GM18508 (cell line): ENCODE data around the gene DLG2.

Experiments used
- ATAC-seq: cut with Tn5 transposase; IDR thresholded peaks from one replicate; pipeline ENCODE4 v1.9.1; 2021; ENCODE audit warnings: moderate number of reproducible peaks; ENCODE audit not compliant: insufficient read depth, unreplicated experiment

Gene DLG2

DNA sequence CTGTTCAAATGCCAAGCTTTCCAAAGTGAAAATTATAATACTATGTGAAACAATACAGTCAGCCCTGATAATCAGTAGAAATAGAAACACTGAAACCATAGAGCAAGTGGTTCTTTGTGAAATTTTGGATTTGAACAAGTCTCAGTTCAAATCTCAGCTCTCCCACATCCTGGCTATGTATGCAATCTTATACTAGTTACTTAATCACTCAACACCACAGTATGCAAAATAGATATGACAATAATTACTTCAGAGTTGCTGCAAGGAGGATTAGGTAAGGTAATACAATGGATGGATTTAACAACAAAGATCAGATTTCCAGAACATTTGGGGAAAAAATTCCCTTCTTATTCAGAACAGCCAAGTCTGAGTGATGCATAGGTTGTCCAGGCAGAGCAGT lies 1489.2 kb downstream of the DLG2 start:
- ATAC-seq = no peak

DNA sequence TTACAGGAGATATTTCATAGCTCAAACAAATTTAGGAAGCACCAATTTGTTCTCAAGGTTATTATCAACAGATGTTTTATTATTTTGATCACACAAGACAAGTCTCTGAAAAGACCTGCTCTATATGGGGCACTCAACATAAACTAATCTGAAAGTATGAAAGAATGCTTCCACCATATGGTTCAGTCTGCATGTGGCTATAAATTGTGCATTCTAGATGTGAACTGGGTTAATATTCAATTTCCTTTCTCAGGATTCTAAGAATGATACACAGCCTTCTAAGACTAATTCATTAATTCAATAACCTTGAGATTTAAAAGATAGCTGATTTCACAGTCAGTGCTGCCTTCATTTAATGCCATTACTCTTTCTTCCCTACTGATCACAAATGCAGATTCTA lies 1489.6 kb downstream of the DLG2 start:
- no peak for ATAC-seq

DNA sequence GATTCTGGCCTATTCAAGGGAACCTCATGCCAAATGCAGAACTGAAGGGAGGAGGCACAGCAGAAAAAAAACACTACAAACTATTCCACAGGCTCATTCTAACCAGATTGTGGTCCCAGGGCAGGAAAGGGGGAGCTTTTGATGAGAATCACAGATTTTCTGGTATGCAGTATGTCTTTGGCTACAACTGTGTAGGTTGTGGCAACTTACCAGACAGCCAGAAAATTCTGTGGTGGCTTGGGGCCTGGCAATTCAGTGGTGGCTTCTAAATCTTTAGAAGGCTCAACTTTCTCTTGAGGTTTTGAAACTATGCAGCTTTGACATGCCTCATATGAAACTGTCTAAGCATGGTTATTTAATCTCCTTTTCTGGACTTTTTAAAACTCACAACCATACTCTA lies 1490.2 kb downstream of the DLG2 start:
- ATAC-seq = no peak

DNA sequence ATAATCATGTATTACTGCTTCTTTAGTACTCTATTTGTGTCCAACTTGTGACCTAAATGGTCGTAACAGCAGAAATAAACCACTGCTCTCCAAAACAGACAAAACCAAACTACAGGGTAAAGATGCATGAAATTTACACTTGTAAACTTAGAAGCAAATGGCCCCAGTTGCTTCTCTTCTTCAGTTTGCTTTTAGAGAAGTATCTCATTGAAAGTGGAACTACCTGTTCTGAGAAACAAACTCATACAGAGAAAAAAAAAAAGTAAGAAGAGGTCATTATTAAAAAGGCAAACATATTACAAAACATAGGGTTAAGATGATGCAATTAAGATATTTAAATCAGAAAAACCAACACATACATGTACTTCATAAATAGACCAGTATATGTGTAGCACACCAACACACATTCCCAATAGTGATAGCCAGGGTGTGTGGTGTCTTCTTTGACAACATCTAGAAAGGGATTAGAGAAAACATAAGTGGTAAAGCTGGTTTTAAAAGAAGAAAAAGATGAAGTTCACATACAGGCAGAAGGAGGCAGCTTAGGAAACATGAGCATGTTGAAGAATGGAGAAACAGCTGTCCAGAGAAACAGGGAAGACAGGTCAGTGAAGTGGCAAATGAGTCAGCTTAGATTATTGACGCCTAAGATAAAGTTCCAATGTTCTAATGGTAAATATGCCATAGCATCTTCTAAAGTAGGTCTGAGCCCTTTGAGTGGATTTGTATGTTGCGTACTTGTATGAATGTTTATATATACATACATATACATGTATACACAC lies 1496.3 kb downstream of the DLG2 start:
- no peak for ATAC-seq

DNA sequence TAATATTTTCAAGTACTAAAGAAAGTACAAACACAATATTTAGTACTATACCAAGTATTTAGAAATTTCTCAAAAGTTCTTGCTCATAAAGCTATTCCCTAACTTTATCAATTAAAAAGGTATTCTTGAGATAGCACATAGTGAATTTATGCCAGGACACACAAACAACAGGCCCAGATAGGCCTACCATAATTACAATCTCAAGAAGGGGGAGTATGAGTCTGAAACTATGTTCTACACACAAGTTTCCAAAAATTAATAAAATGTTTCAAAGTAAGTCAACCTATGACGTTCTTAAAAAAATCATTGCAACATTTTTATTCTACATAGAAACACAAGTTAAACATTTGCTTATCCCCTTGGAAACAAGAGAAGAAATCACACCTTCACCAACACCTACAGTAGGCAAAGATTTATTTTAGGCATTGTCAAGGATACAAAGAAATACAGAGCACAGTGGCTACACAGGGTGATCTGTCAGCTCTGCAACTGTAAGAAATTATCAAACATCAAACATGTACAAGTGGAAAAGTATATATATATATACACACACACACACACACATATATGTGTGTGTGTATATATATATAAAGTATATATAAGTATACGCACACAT lies 1497.1 kb downstream of the DLG2 start:
- no peak for ATAC-seq

DNA sequence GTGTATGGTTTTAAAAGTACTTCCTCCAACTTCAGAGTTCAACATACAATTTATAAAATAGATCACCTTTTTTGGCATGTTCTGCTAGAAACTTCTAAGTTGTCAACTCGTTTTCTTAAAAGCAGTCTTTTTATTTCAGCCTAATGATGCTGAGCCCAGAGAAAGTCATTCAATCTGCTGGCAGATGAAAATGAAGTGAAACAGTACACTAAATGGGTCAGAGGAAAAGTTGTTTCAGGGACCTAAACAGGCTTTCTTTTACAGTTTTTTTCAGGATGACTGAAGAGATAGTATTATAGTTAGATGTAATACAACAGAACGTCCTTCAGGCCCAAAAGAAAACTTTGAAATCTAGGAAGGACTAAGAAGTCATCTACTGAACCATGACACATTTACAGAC lies 1498.3 kb downstream of the DLG2 start:
- ATAC-seq = no peak

DNA sequence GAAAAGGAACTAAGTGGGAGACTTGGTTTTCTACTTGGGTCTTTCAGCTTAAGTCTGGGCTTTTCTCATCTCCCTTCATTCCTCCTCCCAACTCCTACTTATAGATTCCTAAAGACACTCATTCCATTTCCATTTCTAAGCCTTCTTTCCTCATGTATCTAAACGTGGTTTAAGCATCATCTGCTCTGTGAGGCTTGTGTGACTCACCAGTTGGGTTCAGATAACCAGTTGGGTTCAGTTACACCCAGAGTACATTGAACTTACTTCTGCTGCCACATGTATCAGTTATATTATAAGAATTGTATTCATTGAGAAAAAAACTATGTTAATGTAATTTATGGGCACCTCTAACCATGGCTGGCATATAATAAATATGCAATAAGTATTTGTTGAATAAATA lies 1509.8 kb downstream of the DLG2 start:
- ATAC-seq = no peak

DNA sequence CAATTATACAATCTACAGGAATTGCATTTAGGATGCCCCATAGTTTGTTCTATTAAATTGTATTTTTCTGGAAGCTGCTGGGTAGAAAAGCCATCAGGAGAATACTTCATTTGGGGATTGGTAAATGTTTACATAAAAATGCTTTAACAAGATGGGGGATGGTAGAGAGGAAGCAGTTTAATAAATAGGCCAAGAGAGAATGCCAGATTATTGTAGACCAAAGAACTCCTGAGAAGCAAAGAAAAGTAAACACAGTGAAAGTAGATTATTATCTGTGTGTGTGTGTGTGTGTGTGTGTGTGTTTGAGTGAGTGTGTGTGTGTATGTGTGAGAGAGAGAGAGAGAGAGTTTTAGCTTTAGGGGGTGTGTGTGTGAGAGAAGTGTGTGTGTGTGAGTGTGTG lies 1520.6 kb downstream of the DLG2 start:
- no peak for ATAC-seq

DNA sequence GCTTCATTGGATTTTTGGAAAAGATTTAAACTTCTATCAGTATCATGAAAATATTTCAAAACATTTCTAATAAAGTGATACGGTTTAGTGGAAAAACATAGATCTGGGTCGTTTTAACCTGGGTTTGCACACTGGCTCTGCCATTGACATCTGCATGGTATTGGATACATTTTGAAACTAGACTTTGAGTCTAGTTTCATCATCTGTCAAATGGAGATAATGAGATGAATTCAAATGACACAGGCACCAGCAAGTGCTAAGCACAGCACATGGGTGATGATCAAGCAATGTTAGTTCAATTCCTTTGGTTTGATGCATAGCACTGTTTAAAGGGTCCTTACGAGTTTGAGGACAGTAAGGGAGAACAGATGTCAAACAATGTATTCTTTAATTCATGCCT lies 1522.0 kb downstream of the DLG2 start:
- no peak for ATAC-seq

DNA sequence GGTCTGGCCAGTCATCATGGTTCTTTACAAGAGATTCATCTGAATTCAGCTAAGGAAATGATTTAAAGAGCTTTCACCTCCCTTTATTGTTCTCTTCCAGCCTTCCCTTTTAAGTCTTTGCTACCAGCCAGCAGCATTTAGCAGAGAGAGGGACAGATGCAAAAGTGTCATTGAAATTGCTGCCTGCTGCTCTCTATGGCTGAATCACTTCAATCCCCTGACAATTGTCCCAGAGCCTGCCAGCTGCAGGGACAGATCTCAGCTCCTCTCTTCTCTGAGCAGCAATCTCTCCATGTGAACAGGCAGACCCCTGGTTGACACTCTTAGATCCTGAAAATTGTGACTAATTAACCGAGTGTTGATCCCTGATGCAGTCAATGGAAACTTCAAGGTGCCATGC lies 1524.0 kb downstream of the DLG2 start:
- no peak for ATAC-seq

DNA sequence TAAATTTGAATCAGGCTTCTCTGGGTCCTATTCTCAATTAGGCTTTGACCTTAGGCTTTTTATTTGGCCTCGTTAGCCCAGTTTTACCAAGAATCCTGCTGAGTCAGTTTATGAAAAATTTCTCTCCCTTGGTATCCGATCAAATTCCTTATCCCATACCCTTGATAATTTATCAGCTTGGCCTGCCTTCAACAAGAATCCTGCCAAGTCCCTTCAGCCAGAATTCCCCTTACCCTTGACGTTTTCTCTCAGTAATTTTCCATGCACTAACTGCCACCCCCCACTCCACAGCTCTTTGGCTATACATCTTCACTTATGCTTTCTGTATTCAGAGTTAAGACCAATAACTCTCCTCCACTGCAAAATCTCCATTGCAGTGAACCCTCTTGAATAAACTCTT lies 1530.0 kb downstream of the DLG2 start:
- no peak for ATAC-seq

DNA sequence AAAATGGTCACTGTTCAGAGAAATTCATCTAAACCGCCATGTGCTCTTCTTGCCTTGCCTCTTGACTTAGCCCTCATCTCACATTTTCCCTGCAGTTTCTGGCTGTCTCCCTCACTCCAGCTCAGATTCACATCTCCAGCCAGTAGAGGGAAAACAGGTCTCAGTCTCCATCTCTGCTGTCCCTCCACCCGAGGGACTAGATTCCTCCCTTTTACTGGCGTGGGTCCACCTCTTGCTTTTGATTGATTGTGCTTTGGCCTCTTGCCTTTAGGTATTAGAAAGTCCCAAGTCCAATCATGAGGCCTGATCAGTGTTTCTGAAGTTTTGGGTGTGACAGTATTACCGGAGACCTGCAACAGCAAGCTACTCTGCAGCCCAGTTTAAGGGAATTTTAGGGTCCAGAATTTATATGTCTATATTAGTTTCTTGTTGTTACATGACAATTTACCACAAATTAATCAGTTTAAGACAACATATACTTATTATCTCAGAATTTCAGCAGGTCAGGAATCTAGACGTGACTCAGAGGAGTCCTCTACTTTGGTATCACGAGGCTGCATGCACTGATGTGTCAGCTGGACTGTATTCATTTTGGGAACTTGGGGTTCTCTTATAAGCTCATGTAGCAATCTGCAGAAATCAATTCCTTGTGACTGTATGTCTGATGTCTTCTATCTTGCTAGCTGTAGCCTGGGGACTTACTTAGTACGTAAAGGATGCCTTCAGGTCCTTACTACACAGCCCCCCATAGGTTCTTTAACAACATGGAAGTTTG lies 1535.7 kb downstream of the DLG2 start:
- ATAC-seq = no peak

DNA sequence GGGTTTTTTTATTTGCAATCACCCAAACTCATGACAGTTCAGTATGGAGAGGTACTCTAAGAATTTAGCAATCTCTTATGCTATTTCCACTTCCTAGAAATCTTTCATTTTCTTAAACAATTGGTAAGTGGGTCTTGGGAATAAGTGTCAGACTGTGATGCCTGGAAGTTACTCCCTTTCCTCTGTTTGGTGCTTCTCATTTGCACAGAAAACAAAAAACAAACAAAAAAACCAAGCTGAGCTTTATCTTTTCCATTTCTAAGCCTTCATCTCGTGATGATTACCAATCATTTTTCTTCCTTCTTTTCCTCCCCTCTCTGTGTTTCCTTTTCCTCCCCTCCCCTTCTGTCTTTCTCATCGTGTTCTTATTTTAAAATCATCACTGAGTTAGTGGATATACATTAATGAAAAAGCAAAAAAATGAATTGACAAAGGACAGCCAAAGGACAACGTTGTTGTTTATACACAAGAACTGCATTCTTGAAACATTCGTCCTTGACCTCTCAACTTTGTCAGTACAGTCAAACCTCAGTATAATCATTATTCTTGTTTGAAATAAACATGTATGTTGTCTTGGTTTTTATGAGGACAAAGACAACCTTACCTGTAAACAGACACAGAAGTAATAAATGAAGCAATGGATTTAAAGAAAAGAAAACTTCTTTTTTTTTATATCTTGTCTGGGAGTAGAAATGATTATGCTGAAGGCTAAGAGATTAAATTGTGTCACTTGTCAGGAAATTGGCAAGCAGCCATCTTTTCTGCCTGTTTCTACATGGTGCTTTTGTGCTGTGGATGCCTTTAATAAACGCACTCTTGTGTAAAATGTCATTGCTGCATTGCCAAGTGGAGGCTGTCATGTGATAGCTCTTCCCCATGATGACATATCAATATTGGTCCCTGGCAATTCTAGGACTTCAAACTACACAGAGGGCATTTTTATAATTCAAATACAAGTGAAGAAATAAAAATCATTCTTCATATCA lies 1537.8 kb downstream of the DLG2 start:
- ATAC-seq = no peak

DNA sequence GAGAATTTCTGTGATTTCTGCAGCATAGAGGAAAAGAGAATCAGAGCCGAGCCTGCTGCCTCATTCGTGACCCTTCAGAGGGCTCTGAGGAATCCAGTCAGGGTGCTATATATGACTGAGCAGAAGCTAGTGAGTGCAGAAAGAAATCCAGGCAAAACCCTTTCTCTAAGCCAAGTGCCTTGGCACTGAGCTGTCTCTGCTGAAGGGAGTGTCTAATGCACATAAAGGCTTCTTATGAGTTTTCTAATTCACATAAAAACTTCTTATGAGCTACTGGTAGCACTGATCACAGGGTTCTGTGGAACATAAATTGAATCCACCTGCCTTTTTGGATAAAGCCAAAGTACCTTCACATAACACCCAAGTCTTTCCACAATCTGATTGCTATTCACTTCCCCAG lies 1555.3 kb downstream of the DLG2 start:
- ATAC-seq = no peak

DNA sequence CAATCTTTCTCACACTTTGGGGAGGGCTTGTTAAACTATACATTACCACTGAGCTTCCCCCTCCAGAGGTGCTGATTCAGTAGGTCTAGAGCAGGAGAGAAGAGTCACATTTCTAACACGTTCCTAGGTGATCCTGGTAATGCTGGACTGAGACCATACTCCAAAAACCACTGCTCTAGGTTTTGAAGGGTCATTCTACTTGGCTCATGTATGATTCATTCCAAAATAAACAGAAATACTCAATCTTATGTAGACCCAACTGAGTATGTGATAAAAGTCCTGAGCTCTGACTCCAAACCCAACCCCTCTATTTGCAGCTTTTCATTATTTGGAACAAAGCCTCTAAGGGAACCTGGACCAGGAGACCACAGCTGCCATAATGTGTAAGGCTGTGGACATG lies 1558.1 kb downstream of the DLG2 start:
- ATAC-seq = no peak

DNA sequence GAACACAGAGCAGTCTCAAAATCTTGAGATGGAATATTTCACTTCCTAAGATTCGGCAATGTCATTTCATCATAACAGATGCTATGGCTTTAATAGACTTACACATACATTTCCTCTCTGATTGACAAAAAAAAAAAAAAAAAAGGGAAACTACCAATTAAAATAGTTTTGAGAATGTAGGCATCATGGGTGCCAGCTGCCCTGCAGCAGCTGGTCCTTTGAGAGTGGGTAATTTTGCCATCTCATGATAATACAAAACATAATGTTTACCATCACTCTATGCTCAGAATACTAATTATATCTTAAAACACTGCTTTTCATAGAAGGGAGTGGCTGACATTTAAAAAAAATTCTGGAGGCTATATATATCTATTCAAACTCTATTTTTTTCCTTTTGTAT lies 1565.4 kb downstream of the DLG2 start:
- ATAC-seq = no peak

DNA sequence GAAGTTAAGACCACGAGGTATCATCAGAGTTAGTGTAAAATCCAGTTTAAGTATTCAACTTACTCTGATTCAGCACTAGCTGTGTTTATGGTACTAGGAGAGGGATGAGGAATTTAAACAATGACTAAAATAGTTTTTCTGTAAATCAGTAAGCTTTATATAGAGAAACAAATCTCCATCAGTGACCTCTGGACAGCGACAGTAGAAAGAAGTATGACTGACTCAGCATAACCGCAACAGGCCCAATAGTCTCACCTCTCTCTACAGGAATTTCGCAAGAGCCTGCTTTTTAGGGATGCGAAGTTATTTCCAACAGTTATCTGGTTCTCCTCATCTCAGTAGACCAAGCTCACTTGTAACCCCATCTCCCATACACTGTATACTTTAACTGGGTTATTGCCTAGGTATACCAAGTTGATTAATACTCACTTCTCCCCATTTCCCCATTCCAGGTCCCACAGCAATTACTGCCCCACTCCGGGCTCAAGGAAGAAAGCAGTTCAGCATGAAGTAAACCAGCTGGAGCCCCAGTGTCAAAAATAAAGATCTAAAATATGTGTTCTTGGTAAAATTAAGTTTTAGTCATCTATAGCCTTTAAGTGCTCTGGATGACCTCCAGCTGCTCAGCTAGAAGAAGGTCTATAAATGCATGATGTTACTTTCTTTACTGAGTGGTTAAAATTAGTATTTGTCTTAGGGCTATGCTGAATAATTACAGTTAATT lies 1570.3 kb downstream of the DLG2 start:
- ATAC-seq = no peak

DNA sequence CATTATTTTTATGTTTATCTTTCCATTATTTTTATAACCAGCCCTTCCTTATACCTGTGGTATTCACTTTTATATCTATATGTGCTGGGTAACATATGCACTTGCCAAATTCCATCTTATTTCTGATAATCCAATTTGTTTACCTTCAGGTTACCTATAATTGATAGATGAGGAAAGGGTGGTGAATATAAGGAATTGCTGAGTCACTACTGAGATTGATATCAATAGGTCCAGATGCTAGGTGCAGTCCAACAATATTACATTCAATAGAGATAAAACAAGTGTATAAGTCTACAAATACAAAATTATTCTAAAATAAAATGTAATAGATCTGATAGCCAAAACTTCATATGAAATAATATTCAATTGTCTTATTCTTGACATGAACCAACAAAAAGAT lies 1582.0 kb downstream of the DLG2 start:
- ATAC-seq = no peak

DNA sequence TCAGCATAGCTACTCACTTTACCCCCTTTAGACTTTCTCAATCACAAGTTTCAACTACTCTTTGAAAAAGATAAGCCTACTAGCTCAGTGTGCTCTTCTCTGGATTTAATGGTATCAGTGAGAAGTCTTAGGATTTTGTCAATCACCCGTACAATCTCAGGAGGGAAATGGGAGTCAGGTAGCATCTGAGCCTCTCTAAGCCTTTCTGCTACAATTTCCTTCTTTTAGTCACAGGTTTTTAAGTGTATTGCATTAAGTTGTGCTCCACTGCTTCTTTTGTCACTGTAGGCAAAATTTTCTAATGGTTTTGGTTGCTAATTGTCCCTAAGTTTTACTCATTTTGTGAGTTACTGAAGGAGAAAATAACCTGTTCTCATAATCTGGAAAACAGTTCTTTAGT lies 1582.4 kb downstream of the DLG2 start:
- no peak for ATAC-seq
